Endothelial cell of umbilical vein (primary cell): ENCODE results near the gene ADARB1. TPM values are rescaled to one million over a fixed set of nuclear protein-coding genes. Genes with fewer than 3 reads are reported as not detected.

Experiments
- BruUV-seq: library from RNA; stranded (reverse); fragments of 400-500 nt; replicated peaks from 2 replicates; lab custom pipeline; 2021; lab: Mats Ljungman, UMichigan
- CTCF ChIA-PET: fragments of 300-600, 350-600 bp; sonication (Branson Sonifier 250); formaldehyde crosslinking; loops from one replicate; lab custom pipeline; 2021; ENCODE audit warnings: antibody characterized with exemption, inconsistent platforms; lab: Charles Lee
- POLR2A ChIA-PET: fragments of 300-600, 350-600 bp; sonication (Branson Sonifier 250); formaldehyde crosslinking; loops from one replicate; lab custom pipeline; 2021; ENCODE audit warnings: antibody characterized with exemption, inconsistent platforms; lab: Charles Lee
- DNase-seq: peaks from one replicate; pipeline ENCODE4 v3.0.0-alpha.2; 2011; ENCODE audit warnings: low read depth, low spot score
- FAIRE-seq: peaks from 2 replicates; lab custom pipeline; 2011; peaks lifted over from hg19 to GRCh38; lab: Jason Lieb, UNC
- H2AFZ ChIP-seq: 2 replicates; pipeline ENCODE4 v1.6.0; 2012; ENCODE audit warnings: low read depth, low read length, control low read depth, inconsistent platforms
- H3K27ac ChIP-seq: 2 replicates; pipeline ENCODE4 v1.5.1; 2011; ENCODE audit warnings: low read depth, mild to moderate bottlenecking, control low read depth, low read length, moderate library complexity; ENCODE audit not compliant: insufficient read depth
- H3K27me3 ChIP-seq, 2 experiments: 2 replicates each; pipeline versions ENCODE4 v1.6.0 to v1.6.1; 2011; ENCODE audit warnings: low read length in 2 of 2, mixed read lengths in 1 of 2; ENCODE audit not compliant: control insufficient read depth in 2 of 2, insufficient read depth in 2 of 2
- H3K36me3 ChIP-seq, 2 experiments: 2 replicates in 1 of 2; 3 replicates in 1 of 2; pipeline ENCODE4 v1.5.1; 2011; ENCODE audit warnings: low read length in 2 of 2, mild to moderate bottlenecking in 1 of 2, moderate library complexity in 1 of 2; ENCODE audit not compliant: control insufficient read depth in 2 of 2, insufficient read depth in 2 of 2; ENCODE audit errors: extremely low read depth in 1 of 2
- H3K4me1 ChIP-seq: 3 replicates; pipeline ENCODE4 v1.5.1; 2011; ENCODE audit warnings: mild to moderate bottlenecking, low read length; ENCODE audit not compliant: control insufficient read depth, insufficient read depth; ENCODE audit errors: extremely low read depth
- H3K4me2 ChIP-seq: 2 replicates; pipeline ENCODE4 v1.6.1; 2011; ENCODE audit warnings: low read length, control low read depth, mixed read lengths; ENCODE audit not compliant: insufficient read depth
- H3K4me3 ChIP-seq, 3 experiments: fragments of 200-600 bp in 1 of 3; sonication (generic), shearing (Covaris generic) in 1 of 3; replicated peaks in 1 of 3; 2 replicates each; pipeline ENCODE4 v1.5.1; 2011 to 2016; ENCODE audit warnings: control low read depth in 3 of 3, low read length in 3 of 3, mild to moderate bottlenecking in 2 of 3, inconsistent platforms in 1 of 3, low read depth in 1 of 3, moderate library complexity in 1 of 3; ENCODE audit not compliant: insufficient read depth in 1 of 3
- H3K79me2 ChIP-seq: 2 replicates; pipeline ENCODE4 v1.6.0; 2012; ENCODE audit warnings: low read length, inconsistent platforms; ENCODE audit not compliant: control insufficient read depth, insufficient read depth
- H3K9ac ChIP-seq: replicated peaks from 2 replicates; pipeline ENCODE3; 2011; ENCODE audit warnings: low read length, control low read depth; ENCODE audit not compliant: insufficient read depth; ENCODE audit errors: extremely low read depth
- H3K9me1 ChIP-seq: replicated peaks from 3 replicates; pipeline ENCODE4 v1.6.0; 2011; ENCODE audit warnings: mild to moderate bottlenecking, low read length; ENCODE audit not compliant: control insufficient read depth, insufficient read depth; ENCODE audit errors: extremely low read depth
- H3K9me3 ChIP-seq: replicated peaks from 2 replicates; pipeline ENCODE4 v1.5.1; 2012; ENCODE audit warnings: low read length, inconsistent platforms; ENCODE audit not compliant: control insufficient read depth, insufficient read depth
- H4K20me1 ChIP-seq: replicated peaks from 2 replicates; pipeline ENCODE3; 2011; ENCODE audit warnings: mild to moderate bottlenecking, low read length; ENCODE audit not compliant: control insufficient read depth, insufficient read depth; ENCODE audit errors: extremely low read depth
- CTCF ChIP-seq, 2 donors: IDR thresholded peaks; 1 replicate in 1 of 2; 2 replicates in 1 of 2; pipeline ENCODE4 v1.5.1; 2011; ENCODE audit warnings: low read length in 2 of 2, mild to moderate bottlenecking in 2 of 2, moderate library complexity in 2 of 2, control low read depth in 1 of 2, inconsistent platforms in 1 of 2, low read depth in 1 of 2; ENCODE audit not compliant: insufficient read depth in 1 of 2; ENCODE audit errors: extremely low read depth in 1 of 2
- EZH2 ChIP-seq: IDR thresholded peaks from 2 replicates; pipeline ENCODE4 v1.6.1; 2012; ENCODE audit warnings: borderline replicate concordance, low read depth, mild to moderate bottlenecking, moderate library complexity, low read length, inconsistent platforms; ENCODE audit not compliant: severe bottlenecking
- FOS ChIP-seq: IDR thresholded peaks from 2 replicates; pipeline ENCODE4 v1.6.1; 2011; ENCODE audit warnings: mild to moderate bottlenecking, low read length, moderate library complexity, borderline replicate concordance; ENCODE audit not compliant: insufficient read depth
- GATA2 ChIP-seq: IDR thresholded peaks from 2 replicates; pipeline ENCODE4 v1.7.0; 2011; ENCODE audit warnings: low read depth, mild to moderate bottlenecking, moderate library complexity, mixed read lengths, low read length; ENCODE audit not compliant: insufficient read length, insufficient read depth
- JUN ChIP-seq: IDR thresholded peaks from 2 replicates; pipeline ENCODE4 v1.6.1; 2011; ENCODE audit warnings: borderline replicate concordance, low read depth; ENCODE audit not compliant: insufficient read length, insufficient read depth
- MYC ChIP-seq: IDR thresholded peaks from one replicate; pipeline ENCODE4 v1.6.1; 2011; ENCODE audit warnings: mild to moderate bottlenecking, low read depth, low read length
- POLR2A ChIP-seq: IDR thresholded peaks from 2 replicates; pipeline ENCODE4 v1.6.1; 2012; ENCODE audit warnings: low read depth, mild to moderate bottlenecking, control low read depth, low read length
- POLR2AphosphoS5 ChIP-seq: IDR thresholded peaks from 2 replicates; pipeline ENCODE4 v1.6.1; 2012; ENCODE audit warnings: low read depth, mild to moderate bottlenecking, control low read depth, low read length, moderate library complexity; ENCODE audit not compliant: insufficient read depth
- dilution Hi-C: fragments of 300-500 bp; cut with MboI; formaldehyde crosslinking; loops from one replicate; pipeline ENCODE4 v1.15.0; 2019; ENCODE audit warnings: low sequenced_read_pairs; ENCODE audit not compliant: extremely low pct_ligation_motif_present
- intact Hi-C: fragments of 100-400 bp; cut with micrococcal nuclease; formaldehyde crosslinking; loops from one replicate; pipeline ENCODE4 v1.10.0; 2022
- polyA plus RNA-seq, 4 experiments: library from polyadenylated mRNA; depleted of rRNA in 3 of 4; stranded (reverse) in 3 of 4; unstranded in 1 of 4; fragments of >200 nt; gene quantifications; 2 replicates each; pipeline versions ENCODE4 v1.2.1 to v1.2.3, GENCODE V29; 2011 to 2012; ENCODE audit warnings: missing spikeins in 1 of 4
- total RNA-seq: library from RNA; stranded (reverse); gene quantifications from 2 replicates; pipeline ENCODE4 v1.2.3, GENCODE V29; 2021
- TF ChIP-seq, protein P1 (sequence below): IDR thresholded peaks from 2 replicates; pipeline ENCODE4 v1.6.1; 2011; ENCODE audit not compliant: insufficient read depth, insufficient read length

The ADARB1 gene
- total and polyA plus RNA-seq, 2 donors (not counting 3 experiments of a cell fraction or from before 2014, with no cell fraction given), result 32.5 to 54.3 TPM

DNA sequence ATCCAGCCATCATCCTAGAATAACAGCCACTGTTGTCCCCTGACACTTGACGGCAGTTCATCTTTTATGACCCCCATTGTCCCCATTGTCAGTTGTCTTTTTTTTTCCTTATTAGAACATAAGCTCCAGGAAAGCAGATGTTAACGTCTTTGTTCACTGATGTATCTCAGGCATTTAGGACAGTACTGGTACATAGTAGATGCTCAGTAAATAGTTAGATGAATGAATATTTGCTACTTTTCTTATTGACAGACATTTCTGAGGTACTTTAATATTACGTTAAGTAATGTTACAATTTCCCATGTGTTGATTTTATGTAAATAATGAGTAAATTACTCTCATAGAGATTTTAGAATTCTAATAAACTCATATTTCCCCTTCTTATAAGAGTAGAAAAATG lies 69.5 kb downstream of the ADARB1 start:
- no peak for FAIRE-seq
- intact Hi-C loops, result loop anchor here (10.0 kb wide), 1 partner anchor 451 kb away; no protein-coding TSS in a partner anchor
- no peak for DNase-seq
- H3K4me1 ChIP-seq, result no peaks in the 10 kb centered on the region
- BruUV-seq, result no TSS peak
- no peaks in the 10 kb centered on the region for H3K27me3 ChIP-seq
- H4K20me1 ChIP-seq, result no peaks in the 10 kb centered on the region
- no peak overlapping the region for H3K27ac ChIP-seq
- TF ChIP-seq FOS (no peak), EZH2 (no peak), MYC (no peak), POLR2AphosphoS5 (no peak), GATA2 (no peak), JUN (no peak), CTCF (IDR thresholded peaks at IDR 0.05; ENCODE audit: extremely low read depth in 1 of 2, insufficient read depth in 1 of 2, low read depth in 1 of 2, low read length in 2 of 2) (no peak), POLR2A (no peak)
- TF ChIP-seq, protein P1, sequence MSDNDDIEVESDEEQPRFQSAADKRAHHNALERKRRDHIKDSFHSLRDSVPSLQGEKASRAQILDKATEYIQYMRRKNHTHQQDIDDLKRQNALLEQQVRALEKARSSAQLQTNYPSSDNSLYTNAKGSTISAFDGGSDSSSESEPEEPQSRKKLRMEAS, result no peak
- peaks cover 0 to 7% of the 10 kb centered on the region in 2 experiments for H3K36me3 ChIP-seq
- H3K9me1 ChIP-seq, result no peaks in the 10 kb centered on the region
- H3K4me3 ChIP-seq, result no peak overlapping the region
- H3K9me3 ChIP-seq, result no peaks in the 10 kb centered on the region
- CTCF ChIA-PET, result no interaction called here
- H2AFZ ChIP-seq, result no peak overlapping the region
- dilution Hi-C loops, result loop anchor here (25.0 kb wide), 1 partner anchor 207 kb away; the partner anchor contains the start of gene SLX9
- H3K9ac ChIP-seq, result no peak overlapping the region
- no peaks in the 10 kb centered on the region for H3K79me2 ChIP-seq
- no peak overlapping the region for H3K4me2 ChIP-seq
- POLR2A ChIA-PET, result no interaction called here
